WTC11 (cell line): ENCODE data around the gene FANCC. TPM values are rescaled to one million over a fixed set of nuclear protein-coding genes. Genes with fewer than 3 reads are reported as not detected.
A peak's percentile ranks its signal among the peaks of the same experiment; 100 is the strongest.

ENCODE experiments used
- ATAC-seq: fragments of 200-7000 bp; cut with Tn5 transposase; 2 replicates; pipeline ENCODE4 v1.10.0; 2021; ENCODE audit warnings: mild to moderate bottlenecking, moderate library complexity
- CTCF ChIA-PET: fragments of 300-600 bp; sonication (Branson Sonifier 250); formaldehyde crosslinking; loops from one replicate; lab custom pipeline; 2021; ENCODE audit warnings: antibody characterized with exemption; lab: Charles Lee
- POLR2A ChIA-PET: fragments of 350-600 bp; sonication (Branson Sonifier 250); formaldehyde crosslinking; loops from one replicate; lab custom pipeline; 2021; ENCODE audit warnings: antibody characterized with exemption; lab: Charles Lee
- DNase-seq: peaks from one replicate; pipeline ENCODE4 v3.0.0; 2021; ENCODE audit warnings: low spot score
- H3K27ac Mint-ChIP-seq: 2 replicates; pipeline ENCODE4 v1.8.0; 2021; ENCODE audit warnings: mixed read lengths
- H3K27me3 Mint-ChIP-seq: 2 replicates; pipeline ENCODE4 v1.8.0; 2021; ENCODE audit warnings: low read depth, mild to moderate bottlenecking, moderate library complexity, mixed read lengths
- H3K36me3 Mint-ChIP-seq: 2 replicates; pipeline ENCODE4 v1.8.0; 2021; ENCODE audit warnings: mixed read lengths
- H3K4me1 Mint-ChIP-seq: 2 replicates; pipeline ENCODE4 v1.8.0; 2022; ENCODE audit warnings: mixed read lengths
- H3K4me3 Mint-ChIP-seq: 2 replicates; pipeline ENCODE4 v1.8.0; 2021; ENCODE audit warnings: mild to moderate bottlenecking, moderate library complexity, mixed read lengths
- H3K9me3 Mint-ChIP-seq: 2 replicates; pipeline ENCODE4 v1.8.0; 2021; ENCODE audit warnings: mixed read lengths
- AFF4 ChIP-seq: sonication (generic); formaldehyde crosslinking; IDR thresholded peaks from 2 replicates; pipeline ENCODE4 v1.8.1; 2023; ENCODE audit warnings: mild to moderate bottlenecking, missing genetic modification reagents, borderline replicate concordance
- AR ChIP-seq: fragments of 250-450 bp; sonication (Bioruptor Pico); IDR thresholded peaks from 2 replicates; pipeline ENCODE4 v1.9.0; 2021; ENCODE audit warnings: mild to moderate bottlenecking
- ATF1 ChIP-seq: sonication (generic); formaldehyde crosslinking; IDR thresholded peaks from 2 replicates; pipeline ENCODE4 v1.8.1; 2023; ENCODE audit warnings: mild to moderate bottlenecking, moderate library complexity, missing genetic modification reagents
- E2F4 ChIP-seq: sonication (generic); formaldehyde crosslinking; IDR thresholded peaks from 2 replicates; pipeline ENCODE4 v1.8.1; 2022; ENCODE audit warnings: low read depth, mild to moderate bottlenecking, moderate library complexity, missing genetic modification reagents, borderline replicate concordance
- EMX1 ChIP-seq: fragments of 250-450 bp; sonication (Bioruptor Pico); IDR thresholded peaks from 2 replicates; pipeline ENCODE4 v1.8.0; 2021; ENCODE audit warnings: mild to moderate bottlenecking
- ESRRA ChIP-seq: sonication (generic); formaldehyde crosslinking; IDR thresholded peaks from 2 replicates; pipeline ENCODE4 v1.8.1; 2022; ENCODE audit warnings: mild to moderate bottlenecking, missing genetic modification reagents, borderline replicate concordance
- FOXJ3 ChIP-seq: sonication (generic); formaldehyde crosslinking; IDR thresholded peaks from 2 replicates; pipeline ENCODE4 v1.9.0; 2021; ENCODE audit warnings: missing genetic modification reagents, mild to moderate bottlenecking, borderline replicate concordance
- FOXP1 ChIP-seq: sonication (generic); formaldehyde crosslinking; IDR thresholded peaks from 2 replicates; pipeline ENCODE4 v1.8.0; 2022; ENCODE audit warnings: missing genetic modification reagents, mild to moderate bottlenecking, moderate library complexity, borderline replicate concordance
- FOXP4 ChIP-seq: sonication (generic); formaldehyde crosslinking; IDR thresholded peaks from 2 replicates; pipeline ENCODE4 v1.8.0; 2022; ENCODE audit warnings: mild to moderate bottlenecking, missing genetic modification reagents
- GABPB1 ChIP-seq: sonication (generic); formaldehyde crosslinking; IDR thresholded peaks from 2 replicates; pipeline ENCODE4 v1.8.1; 2023; ENCODE audit warnings: mild to moderate bottlenecking, missing genetic modification reagents
- GRHL2 ChIP-seq: fragments of 250-450 bp; sonication (Bioruptor Pico); IDR thresholded peaks from 2 replicates; pipeline ENCODE4 v1.8.0; 2022; ENCODE audit warnings: mild to moderate bottlenecking, moderate library complexity; ENCODE audit not compliant: insufficient replicate concordance, severe bottlenecking
- HMGA2 ChIP-seq: fragments of 250-450 bp; sonication (Bioruptor Pico); IDR thresholded peaks from 2 replicates; pipeline ENCODE4 v1.4.0; 2021; ENCODE audit warnings: mild to moderate bottlenecking, moderate library complexity
- IRF2 ChIP-seq: sonication (generic); formaldehyde crosslinking; IDR thresholded peaks from 2 replicates; pipeline ENCODE4 v1.8.0; 2022; ENCODE audit warnings: low read depth, missing genetic modification reagents, borderline replicate concordance
- KAT7 ChIP-seq: sonication (generic); formaldehyde crosslinking; IDR thresholded peaks from 2 replicates; pipeline ENCODE4 v1.8.1; 2023; ENCODE audit warnings: missing genetic modification reagents, mild to moderate bottlenecking, borderline replicate concordance
- NFE2L1 ChIP-seq: sonication (generic); formaldehyde crosslinking; IDR thresholded peaks from 2 replicates; pipeline ENCODE4 v1.8.1; 2023; ENCODE audit warnings: missing genetic modification reagents
- PREB ChIP-seq: sonication (generic); formaldehyde crosslinking; IDR thresholded peaks from 2 replicates; pipeline ENCODE4 v1.8.1; 2022; ENCODE audit warnings: mild to moderate bottlenecking, missing genetic modification reagents, moderate library complexity, borderline replicate concordance
- SMAD3 ChIP-seq: sonication (generic); formaldehyde crosslinking; IDR thresholded peaks from 2 replicates; pipeline ENCODE4 v1.8.0; 2022; ENCODE audit warnings: missing genetic modification reagents, mild to moderate bottlenecking, borderline replicate concordance
- SP1 ChIP-seq: sonication (generic); formaldehyde crosslinking; conservative IDR thresholded peaks from 2 replicates; pipeline ENCODE4 v1.8.1; 2022; ENCODE audit warnings: missing genetic modification reagents
- TEAD1 ChIP-seq: sonication (generic); formaldehyde crosslinking; IDR thresholded peaks from 2 replicates; pipeline ENCODE4 v1.8.0; 2022; ENCODE audit warnings: mild to moderate bottlenecking, missing genetic modification reagents
- TEAD4 ChIP-seq: sonication (generic); formaldehyde crosslinking; IDR thresholded peaks from 2 replicates; pipeline ENCODE4 v1.8.0; 2022; ENCODE audit warnings: mild to moderate bottlenecking, missing genetic modification reagents
- USF2 ChIP-seq: sonication (generic); formaldehyde crosslinking; IDR thresholded peaks from 2 replicates; pipeline ENCODE4 v1.8.1; 2023; ENCODE audit warnings: mild to moderate bottlenecking, missing genetic modification reagents, moderate library complexity
- ZNF138 ChIP-seq: sonication (generic); formaldehyde crosslinking; conservative IDR thresholded peaks from 2 replicates; pipeline ENCODE4 v1.8.1; 2022; ENCODE audit warnings: mild to moderate bottlenecking, moderate library complexity, missing genetic modification reagents
- ZNF423 ChIP-seq: fragments of 250-450 bp; sonication (Bioruptor Pico); IDR thresholded peaks from 2 replicates; pipeline ENCODE4 v2.1.2; 2022; ENCODE audit warnings: mild to moderate bottlenecking, moderate library complexity
- total RNA-seq: library from RNA; stranded (reverse); gene quantifications from 3 replicates; pipeline ENCODE4 v1.2.3, GENCODE V29; 2021

The FANCC gene
- total RNA-seq, 1 experiment from 2014 or later: 10.9 TPM

- H3K36me3 Mint-ChIP-seq: no peaks in the 10 kb centered on the region; the same call in 1 of the 2 replicates
- ATAC-seq: no peak
- CTCF ChIA-PET: interaction anchor here (1.0 to 2.8 kb wide), 4 partner anchors 11 to 46 kb away, joined by 3 to 32 read pairs (median 8); no protein-coding TSS in a partner anchor
- TF ChIP-seq TEAD1 (CRISPR knock-in tag) (no peak), IRF2 (CRISPR knock-in tag) (no peak), AFF4 (no peak), HMGA2 (CRISPR knock-in tag) (no peak), ZNF138 (CRISPR knock-in tag) (no peak), FOXP1 (CRISPR knock-in tag) (no peak), FOXP4 (no peak), E2F4 (CRISPR knock-in tag) (no peak), EMX1 (no peak), SP1 (no peak), ESRRA (CRISPR knock-in tag) (no peak), ATF1 (CRISPR knock-in tag) (no peak)
- H3K27ac Mint-ChIP-seq: no peak overlapping the region
- no peak overlapping the region for H3K4me3 Mint-ChIP-seq
- H3K4me1 Mint-ChIP-seq: peaks cover 5% of the 10 kb centered on the region
- H3K9me3 Mint-ChIP-seq: no peaks in the 10 kb centered on the region
- no peaks in the 10 kb centered on the region for H3K27me3 Mint-ChIP-seq
- POLR2A ChIA-PET: no interaction called here
- DNase-seq: no peak
These were observed 233.1 kb downstream of the FANCC start for GRCh38 chr9:95084254-95084934.

GRCh38 chr9:95083086-95083768 is 234.3 kb downstream of the FANCC start:
- no peak for DNase-seq
- POLR2A ChIA-PET: interaction anchor here (0.6 kb wide), 1 partner anchor 880 kb away, joined by 7 read pairs; no protein-coding TSS in a partner anchor
- Mint-ChIP-seq H3K27ac (peak overlapping the region; percentile 36; the same call in 1 of the 2 replicates), H3K4me3 (no peak overlapping the region), H3K36me3 (no peaks in the 10 kb centered on the region; the same call in 1 of the 2 replicates), H3K9me3 (no peaks in the 10 kb centered on the region), H3K27me3 (no peaks in the 10 kb centered on the region), H3K4me1 (peaks cover 15% of the 10 kb centered on the region)
- ATAC-seq: no peak
- CTCF ChIA-PET: interaction anchor here (0.7 to 1.6 kb wide), 2 partner anchors 22 to 44 kb away, joined by 3 to 7 read pairs; no protein-coding TSS in a partner anchor
- TF ChIP-seq NFE2L1 (CRISPR knock-in tag) (no peak), ZNF423 (CRISPR knock-in tag) (no peak), PREB (no peak), SMAD3 (no peak), USF2 (no peak), AR (CRISPR knock-in tag) (no peak), GRHL2 (CRISPR knock-in tag) (no peak), TEAD4 (no peak), FOXJ3 (CRISPR knock-in tag) (no peak), GABPB1 (no peak), KAT7 (CRISPR knock-in tag) (no peak)
